Kidney (tissue), 14 donors: Measurements from ENCODE around the gene AGBL1. TPM values are rescaled to one million over a fixed set of nuclear protein-coding genes. Genes with fewer than 3 reads are reported as not detected.

Experiments used
- DNase-seq, 5 donors: peaks; one replicate each; pipeline ENCODE4 v3.0.0-alpha.2; 2013 to 2020
- FAIRE-seq: peaks from 2 replicates; lab custom pipeline; 2012; peaks lifted over from hg19 to GRCh38; lab: Jason Lieb, UNC
- H3K27ac ChIP-seq, 2 donors: one replicate each; pipeline ENCODE4 v1.7.0; 2013; ENCODE audit warnings: low read depth in 2 of 2, low read length in 2 of 2, inconsistent platforms in 1 of 2
- H3K27me3 ChIP-seq: one replicate; pipeline ENCODE4 v1.7.1; 2013; ENCODE audit warnings: low read length, inconsistent platforms; ENCODE audit not compliant: control insufficient read depth, insufficient read depth
- H3K36me3 ChIP-seq, 3 donors: one replicate each; pipeline versions ENCODE4 v1.7.0 to v1.7.1; 2013; ENCODE audit warnings: low read length in 3 of 3, control low read depth in 1 of 3, inconsistent platforms in 1 of 3; ENCODE audit not compliant: insufficient read depth in 3 of 3, control insufficient read depth in 2 of 3
- H3K4me1 ChIP-seq, 3 donors: one replicate each; pipeline versions ENCODE4 v1.7.0 to v1.7.1; 2013; ENCODE audit warnings: low read length in 3 of 3, inconsistent platforms in 1 of 3, low read depth in 1 of 3; ENCODE audit not compliant: control insufficient read depth in 2 of 3, insufficient read depth in 2 of 3
- H3K4me3 ChIP-seq, 3 donors: one replicate each; pipeline versions ENCODE4 v1.7.0 to v1.8.1; 2013; ENCODE audit warnings: low read length in 3 of 3, control low read depth in 1 of 3, inconsistent platforms in 1 of 3
- H3K9ac ChIP-seq, 3 donors: one replicate each; pipeline versions ENCODE4 v1.7.0 to v1.7.1; 2013; ENCODE audit warnings: low read length in 3 of 3, control low read depth in 1 of 3, inconsistent platforms in 1 of 3
- H3K9me3 ChIP-seq, 3 donors: one replicate each; pipeline versions ENCODE4 v1.7.0 to v1.7.1; 2013; ENCODE audit warnings: low read length in 3 of 3, control low read depth in 1 of 3, inconsistent platforms in 1 of 3; ENCODE audit not compliant: control insufficient read depth in 2 of 3, insufficient read depth in 1 of 3
- intact Hi-C: fragments of 100-400 bp; cut with DNase I; formaldehyde crosslinking; loops from one replicate; pipeline ENCODE4 v1.11.1; 2022
- polyA plus RNA-seq: library from polyadenylated mRNA; stranded (reverse); fragments of 350-450 nt; fragmentation: Illumina TruSeq; extraction: RNeasy Lipid Tissue Mini Kit (QIAGEN cat#74804); gene quantifications from one replicate; pipeline ENCODE4 v1.2.3, GENCODE V29; 2014; ENCODE audit warnings: low read depth, low replicate concordance; ENCODE audit not compliant: insufficient read depth
- total RNA-seq: library from RNA; stranded (reverse); fragmentation: NEBNext Ultra II Directional; extraction: Animal tissue kit (Norgen Biotek cat#: 25700); gene quantifications from one replicate; pipeline ENCODE4 v1.2.1, GENCODE V29; 2021
- TF ChIP-seq, protein P1 (sequence below): IDR thresholded peaks from 3 replicates; pipeline ENCODE4 v1.5.1; 2012; ENCODE audit warnings: mild to moderate bottlenecking, moderate library complexity, borderline replicate concordance; ENCODE audit not compliant: insufficient read depth; ENCODE audit errors: extremely low read depth
- donor health status: control.
- donor health status: control.
- donor health status: control.
- donor health status: control.
- donor health status: control.
- donor health status: DM: yes; HTN: yes; CAD: no.
- donor health status: Normal renal cell carcinoma (clear cell type).

AGBL1 gene
- total and polyA plus RNA-seq, 2 donors from 2014 or later, result not detected

- DNase-seq (no peak), FAIRE-seq (no peak)
- intact Hi-C loops, result no loop called here
- H3K4me1 ChIP-seq, result no peaks in the 10 kb centered on the region
- H3K27ac ChIP-seq, result no peak overlapping the region
- no peaks in the 10 kb centered on the region for H3K9me3 ChIP-seq
- H3K27me3 ChIP-seq, result no peaks in the 10 kb centered on the region
- TF ChIP-seq, protein P1, sequence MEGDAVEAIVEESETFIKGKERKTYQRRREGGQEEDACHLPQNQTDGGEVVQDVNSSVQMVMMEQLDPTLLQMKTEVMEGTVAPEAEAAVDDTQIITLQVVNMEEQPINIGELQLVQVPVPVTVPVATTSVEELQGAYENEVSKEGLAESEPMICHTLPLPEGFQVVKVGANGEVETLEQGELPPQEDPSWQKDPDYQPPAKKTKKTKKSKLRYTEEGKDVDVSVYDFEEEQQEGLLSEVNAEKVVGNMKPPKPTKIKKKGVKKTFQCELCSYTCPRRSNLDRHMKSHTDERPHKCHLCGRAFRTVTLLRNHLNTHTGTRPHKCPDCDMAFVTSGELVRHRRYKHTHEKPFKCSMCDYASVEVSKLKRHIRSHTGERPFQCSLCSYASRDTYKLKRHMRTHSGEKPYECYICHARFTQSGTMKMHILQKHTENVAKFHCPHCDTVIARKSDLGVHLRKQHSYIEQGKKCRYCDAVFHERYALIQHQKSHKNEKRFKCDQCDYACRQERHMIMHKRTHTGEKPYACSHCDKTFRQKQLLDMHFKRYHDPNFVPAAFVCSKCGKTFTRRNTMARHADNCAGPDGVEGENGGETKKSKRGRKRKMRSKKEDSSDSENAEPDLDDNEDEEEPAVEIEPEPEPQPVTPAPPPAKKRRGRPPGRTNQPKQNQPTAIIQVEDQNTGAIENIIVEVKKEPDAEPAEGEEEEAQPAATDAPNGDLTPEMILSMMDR, result no peak
- H3K36me3 ChIP-seq, result no peaks in the 10 kb centered on the region
- H3K4me3 ChIP-seq, result no peak overlapping the region
- no peak overlapping the region for H3K9ac ChIP-seq
Measured at GRCh38 chr15:86616771-86617170, 537.1 kb downstream of the AGBL1 start.

- H3K9me3 ChIP-seq, result no peaks in the 10 kb centered on the region
- H3K27me3 ChIP-seq, result no peaks in the 10 kb centered on the region
- no peaks in the 10 kb centered on the region for H3K36me3 ChIP-seq
- H3K4me1 ChIP-seq, result no peaks in the 10 kb centered on the region
- intact Hi-C loops, result no loop called here
- DNase-seq (no peak), FAIRE-seq (no peak)
- TF ChIP-seq, protein P1, result no peak
- H3K4me3 ChIP-seq, result no peak overlapping the region
- H3K9ac ChIP-seq, result no peak overlapping the region
- H3K27ac ChIP-seq, result no peak overlapping the region
Measured at GRCh38 chr15:86620157-86620556, 540.5 kb downstream of the AGBL1 start.

DNA sequence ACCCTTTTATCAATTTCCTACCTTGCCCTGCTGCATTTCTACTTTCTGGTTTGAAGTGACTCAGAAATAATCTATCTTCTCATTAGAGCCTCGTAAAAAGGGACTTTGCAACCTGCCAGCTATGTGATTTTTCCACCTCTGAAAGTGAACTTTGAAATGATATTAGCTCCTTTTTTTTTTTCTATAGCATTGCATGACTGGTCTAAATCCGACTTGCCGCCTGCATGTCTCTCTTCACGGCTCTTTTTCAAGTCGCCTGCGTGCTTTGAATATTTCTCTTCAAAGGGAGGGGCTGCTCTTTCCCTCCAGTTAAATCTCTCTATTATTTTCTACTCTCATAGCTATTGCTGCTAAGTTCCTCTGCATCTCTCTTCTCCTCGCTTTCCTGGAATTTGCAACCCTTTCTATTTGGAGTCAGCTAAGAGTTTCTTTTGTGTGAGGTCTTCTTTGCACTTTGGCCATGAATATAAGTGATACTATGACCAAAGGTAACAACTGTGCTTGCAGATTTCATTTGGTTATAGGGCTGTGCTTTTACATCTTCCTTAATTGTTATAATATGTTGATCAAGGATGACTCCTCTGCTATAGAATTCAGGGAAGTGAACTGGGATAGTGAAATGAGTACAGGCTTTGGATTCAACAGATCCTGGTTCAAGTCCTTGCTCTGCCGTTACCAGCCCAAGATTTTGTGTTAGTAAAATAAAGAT, 541.1 kb downstream of the AGBL1 start:
- Histone ChIP-seq H3K36me3 (no peaks in the 10 kb centered on the region), H3K27me3 (no peaks in the 10 kb centered on the region), H3K4me3 (no peak overlapping the region), H3K27ac (no peak overlapping the region), H3K9me3 (no peaks in the 10 kb centered on the region), H3K9ac (no peak overlapping the region), H3K4me1 (no peaks in the 10 kb centered on the region)
- TF ChIP-seq, protein P1, result no peak
- no peak for FAIRE-seq
- DNase-seq, result peak in 1 of 5 donors; percentile 19
- intact Hi-C loops, result no loop called here

GRCh38 chr15:86623236-86623635, 543.6 kb downstream of the AGBL1 start:
- Histone ChIP-seq H3K27ac (no peak overlapping the region), H3K27me3 (no peaks in the 10 kb centered on the region), H3K36me3 (no peaks in the 10 kb centered on the region), H3K4me1 (no peaks in the 10 kb centered on the region), H3K4me3 (no peak overlapping the region), H3K9ac (no peak overlapping the region), H3K9me3 (no peaks in the 10 kb centered on the region)
- DNase-seq (no peak), FAIRE-seq (no peak)
- intact Hi-C loops, result no loop called here
- TF ChIP-seq, protein P1, result no peak
